Measurements from ENCODE around the gene TRIAP1. TPM values are rescaled to one million over a fixed set of nuclear protein-coding genes. Genes with fewer than 3 reads are reported as not detected.

The TRIAP1 gene
- total RNA-seq, 2 experiments from 2014 or later: 68.2 to 69.1 TPM

DNA sequence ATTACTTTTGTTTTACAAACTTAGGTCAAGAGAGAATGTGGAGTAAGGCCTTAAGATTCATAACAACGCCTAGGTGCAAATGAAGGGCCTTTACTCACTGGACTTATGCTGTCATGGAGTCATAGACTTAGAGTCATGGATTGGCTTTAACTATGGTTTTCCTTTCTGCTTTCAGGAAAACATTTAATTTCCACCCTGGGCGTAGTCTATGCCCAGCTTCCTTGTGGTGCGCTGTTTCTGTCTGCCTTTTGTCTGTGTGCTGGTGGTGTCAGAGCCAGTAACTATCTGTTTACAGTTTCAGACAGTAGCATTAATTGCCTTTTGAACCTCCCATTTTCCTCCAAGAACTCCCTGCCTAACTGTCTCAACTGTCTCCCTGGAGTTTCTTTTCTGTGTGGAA is 40.1 kb downstream of the TRIAP1 start:
- CTCF ChIA-PET: interaction anchor here (0.8 kb wide), 1 partner anchor 18 kb away, joined by 3 read pairs; no protein-coding TSS in a partner anchor
- POLR2A ChIA-PET: no interaction called here

GRCh38 chr12:120404271-120404670 is 41.9 kb downstream of the TRIAP1 start:
- ChIA-PET CTCF (interaction anchor here (0.9 to 1.2 kb wide), 2 partner anchors 26 to 28 kb away, joined by 3 to 4 read pairs; no protein-coding TSS in a partner anchor), POLR2A (no interaction called here)

- ChIA-PET CTCF (interaction anchor here (0.9 to 1.2 kb wide), 2 partner anchors 26 to 29 kb away, joined by 3 to 4 read pairs; no protein-coding TSS in a partner anchor), POLR2A (no interaction called here)
Measured at GRCh38 chr12:120403869-120404268, 42.3 kb downstream of the TRIAP1 start.

- CTCF ChIA-PET: interaction anchor here (0.7 to 1.2 kb wide), 3 partner anchors 35 to 603 kb away, joined by 3 read pairs; no protein-coding TSS in a partner anchor
- POLR2A ChIA-PET: no interaction called here
Measured at GRCh38 chr12:120402217-120402616, 44.0 kb downstream of the TRIAP1 start.

GRCh38 chr12:120399531-120399930 is 46.7 kb downstream of the TRIAP1 start:
- ChIA-PET POLR2A (no interaction called here), CTCF (interaction anchor here (1.2 kb wide), 1 partner anchor 30 kb away, joined by 3 read pairs; no protein-coding TSS in a partner anchor)

DNA sequence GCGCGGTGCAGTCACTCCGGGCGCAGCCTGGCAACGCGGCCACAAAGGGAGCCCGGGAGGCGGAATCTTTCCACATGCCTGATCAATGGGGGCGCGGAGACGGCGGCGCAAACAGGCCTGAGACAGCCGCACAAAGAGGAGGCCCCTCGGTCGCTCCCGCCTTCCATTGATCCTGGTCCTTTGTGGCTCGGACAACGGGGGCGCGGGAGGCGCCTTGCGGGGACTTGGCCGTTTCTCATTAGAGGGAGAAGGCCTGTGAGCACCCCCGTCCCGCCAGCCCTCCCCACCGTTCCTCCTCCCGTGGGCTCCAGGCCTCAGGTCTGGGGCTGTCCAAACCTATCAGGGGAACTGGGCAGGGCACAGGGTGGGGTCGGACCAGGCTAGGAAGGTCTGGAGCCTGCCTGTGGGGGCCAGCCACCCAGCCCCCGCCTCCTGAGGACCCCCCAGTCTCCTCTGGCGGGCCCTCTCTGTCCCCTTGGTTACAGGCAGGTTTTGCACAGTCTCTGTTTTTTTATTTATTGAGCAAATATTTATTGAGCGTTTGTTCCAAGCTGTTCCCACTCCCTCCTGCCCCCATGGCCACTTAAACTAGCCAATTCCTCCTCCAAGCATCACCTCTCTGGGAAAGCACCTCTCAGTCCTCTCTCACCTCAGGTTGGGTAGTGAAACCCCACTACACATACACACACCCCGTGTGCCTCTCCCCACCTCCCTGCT is 48.2 kb downstream of the TRIAP1 start:
- ChIA-PET CTCF (no interaction called here), POLR2A (no interaction called here)

DNA sequence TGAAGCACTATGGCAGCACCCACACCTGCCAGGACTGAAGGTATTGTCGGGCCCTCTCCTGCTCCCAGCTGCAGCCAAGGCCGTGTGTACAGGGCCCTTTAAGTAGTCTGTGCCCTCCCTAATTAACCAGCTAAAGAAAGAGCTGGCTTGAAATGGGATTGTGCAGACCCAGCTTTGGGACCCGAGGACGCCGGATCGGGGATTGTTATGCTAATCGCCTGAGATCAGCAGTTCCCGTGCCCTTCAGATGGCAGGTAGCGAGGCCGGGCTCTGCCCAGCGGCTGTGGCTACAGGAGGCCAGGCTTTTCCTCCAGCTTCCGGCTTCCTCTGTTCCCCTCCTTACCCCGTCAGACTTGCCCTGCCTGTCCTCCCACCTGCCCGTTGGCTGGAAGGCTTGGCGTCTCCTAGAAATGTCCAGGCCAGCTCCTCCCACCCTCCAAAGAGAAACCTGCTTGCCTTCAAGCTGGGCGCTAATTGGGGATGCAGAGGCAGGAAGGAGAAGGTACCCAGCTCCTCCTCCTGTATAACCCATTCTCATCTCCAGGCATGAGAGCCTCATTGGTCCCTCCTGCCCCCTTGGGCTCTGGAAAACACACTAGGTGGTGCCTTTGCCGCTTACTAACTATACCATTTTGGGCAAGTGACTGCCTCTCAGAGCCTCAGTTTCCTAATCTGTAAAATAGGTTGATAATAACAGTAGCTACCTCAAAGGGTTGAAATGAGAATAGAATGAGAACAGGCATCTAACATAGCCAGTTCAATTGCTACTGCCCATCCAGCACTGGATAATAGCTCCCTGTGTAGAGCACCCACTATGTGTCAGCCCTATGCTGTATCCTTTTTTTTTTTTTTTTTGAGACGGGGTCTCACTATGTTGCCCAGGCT is 51.5 kb downstream of the TRIAP1 start:
- CTCF ChIA-PET: interaction anchor here (0.8 kb wide), 1 partner anchor 27 kb away, joined by 3 read pairs; no protein-coding TSS in a partner anchor
- POLR2A ChIA-PET: interaction anchor here (0.5 kb wide), 1 partner anchor 194 kb away, joined by 3 read pairs; no protein-coding TSS in a partner anchor

Other genes with a start within 250 kb of the TRIAP1 start
- gene RPLP0, start 245.3 kb downstream of the TRIAP1 start, total RNA-seq: 1,000 to 10,000 TPM; 3,993 to 4,133 TPM
- gene PXN, start 180.7 kb downstream of the TRIAP1 start, total RNA-seq: 10 to 100 TPM; 33.0 to 39.1 TPM
- gene RNU4-2, start 154.5 kb downstream of the TRIAP1 start, total RNA-seq: 1,000 to 10,000 TPM; 1,157 to 1,321 TPM
- 100 to 1,000 TPM; 620 to 702 TPM for gene RNU4-1, start 153.1 kb downstream of the TRIAP1 start, total RNA-seq
- 1 to 10 TPM; 2.5 to 3.7 TPM for gene SIRT4, start 144.1 kb downstream of the TRIAP1 start, total RNA-seq
- not detected for gene PLA2G1B, start 118.6 kb downstream of the TRIAP1 start, total RNA-seq
- gene MSI1, start 77.2 kb downstream of the TRIAP1 start, total RNA-seq: under 1 TPM; 0.17 to 0.21 TPM
- gene COX6A1, start 8.3 kb downstream of the TRIAP1 start, total RNA-seq: 100 to 1,000 TPM; 494 TPM
- gene GATC, start 60 bp upstream of the TRIAP1 start, total RNA-seq: 10 to 100 TPM; 30.8 to 32.1 TPM
- gene SRSF9, start 23.4 kb upstream of the TRIAP1 start, total RNA-seq: 100 to 1,000 TPM; 275 to 281 TPM
- gene DYNLL1, start 49.7 kb upstream of the TRIAP1 start, total RNA-seq: 100 to 1,000 TPM; 269 to 277 TPM
- gene COQ5, start 82.8 kb upstream of the TRIAP1 start, total RNA-seq: 10 to 100 TPM; 33.7 to 36.0 TPM
- gene RNF10, start 88.0 kb upstream of the TRIAP1 start, total RNA-seq: 100 to 1,000 TPM; 165 to 168 TPM
- 10 to 100 TPM; 75.4 to 75.6 TPM for gene POP5, start 135.0 kb upstream of the TRIAP1 start, total RNA-seq
- gene CABP1, start 194.2 kb upstream of the TRIAP1 start, total RNA-seq: under 1 TPM; 0.17 to 0.31 TPM
- 100 to 1,000 TPM; 128 to 132 TPM for gene MLEC, start 240.8 kb upstream of the TRIAP1 start, total RNA-seq